ENCODE results near the gene MAX. TPM values are rescaled to one million over a fixed set of nuclear protein-coding genes. Genes with fewer than 3 reads are reported as not detected.

Gene MAX
- 100 to 1,000 TPM; 117 to 121 TPM for total RNA-seq

GRCh38 chr14:65102441-65103149 is at the start of gene MAX:
Gene MAX, minus strand, starts transcription at chr14:65102517. Its CDS starts 178 bp downstream, at chr14:65102339.
- Mint-ChIP-seq H3K9me3 (no peaks in the 10 kb centered on the region), H3K4me3 (peak within 1 kb of the TSS; percentile 99), H3K36me3 (peaks cover 23% of the 10 kb centered on the region), H3K27ac (peak within 1 kb of the TSS; percentile 99), H3K27me3 (peaks cover 6% of the 10 kb centered on the region), H3K4me1 (peaks cover 29% of the 10 kb centered on the region)
- peak; percentile 98 for DNase-seq

GRCh38 chr14:65151609-65151956 is 49.3 kb upstream of the MAX start:
- Mint-ChIP-seq H3K27ac (no peak overlapping the region), H3K4me3 (no peak overlapping the region), H3K27me3 (no peaks in the 10 kb centered on the region), H3K9me3 (no peaks in the 10 kb centered on the region), H3K4me1 (no peaks in the 10 kb centered on the region), H3K36me3 (no peaks in the 10 kb centered on the region)
- no peak for DNase-seq

DNA sequence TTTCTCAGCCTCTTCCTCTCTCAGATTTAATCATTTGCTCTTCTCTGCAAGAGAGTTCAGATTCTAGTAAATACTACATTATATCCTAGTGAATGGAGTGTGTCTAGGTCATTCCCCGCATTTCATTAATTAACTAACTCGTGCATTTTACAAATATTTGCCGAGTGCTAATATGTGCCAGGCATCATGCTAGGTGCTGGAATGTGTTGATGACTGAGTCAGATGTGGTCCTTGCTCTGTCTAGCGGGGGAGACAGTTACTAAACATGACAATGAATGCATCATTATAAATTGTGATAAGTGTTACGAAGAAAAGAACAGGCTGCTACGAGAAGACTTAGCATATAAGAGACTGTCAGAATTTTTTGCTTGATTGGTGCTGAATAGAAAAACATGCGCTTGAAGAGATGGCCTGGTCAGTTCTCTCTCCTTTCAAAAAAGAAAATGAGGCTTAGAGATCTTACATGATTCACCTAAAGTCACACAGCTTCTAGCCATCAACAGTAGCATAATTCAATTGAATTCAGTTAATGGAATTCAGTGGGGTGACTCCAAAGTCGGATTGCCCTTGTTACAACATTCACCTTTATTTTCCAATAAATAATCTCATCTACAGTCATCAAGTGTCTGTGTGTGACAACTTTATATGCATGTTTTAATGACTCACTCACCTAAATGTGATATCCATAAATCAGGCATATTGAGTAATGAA is 48.7 kb upstream of the MAX start:
- DNase-seq = no peak
- no peaks in the 10 kb centered on the region for H3K27me3 Mint-ChIP-seq
- H3K4me3 Mint-ChIP-seq = no peak overlapping the region
- no peaks in the 10 kb centered on the region for H3K4me1 Mint-ChIP-seq
- H3K9me3 Mint-ChIP-seq = no peaks in the 10 kb centered on the region
- H3K27ac Mint-ChIP-seq = no peak overlapping the region
- no peaks in the 10 kb centered on the region for H3K36me3 Mint-ChIP-seq

- no peak for DNase-seq
- Mint-ChIP-seq H3K4me1 (no peaks in the 10 kb centered on the region), H3K9me3 (no peaks in the 10 kb centered on the region), H3K4me3 (no peak overlapping the region), H3K27ac (no peak overlapping the region), H3K36me3 (no peaks in the 10 kb centered on the region), H3K27me3 (no peaks in the 10 kb centered on the region)
These were observed 46.8 kb upstream of the MAX start for GRCh38 chr14:65149116-65149515.

DNA sequence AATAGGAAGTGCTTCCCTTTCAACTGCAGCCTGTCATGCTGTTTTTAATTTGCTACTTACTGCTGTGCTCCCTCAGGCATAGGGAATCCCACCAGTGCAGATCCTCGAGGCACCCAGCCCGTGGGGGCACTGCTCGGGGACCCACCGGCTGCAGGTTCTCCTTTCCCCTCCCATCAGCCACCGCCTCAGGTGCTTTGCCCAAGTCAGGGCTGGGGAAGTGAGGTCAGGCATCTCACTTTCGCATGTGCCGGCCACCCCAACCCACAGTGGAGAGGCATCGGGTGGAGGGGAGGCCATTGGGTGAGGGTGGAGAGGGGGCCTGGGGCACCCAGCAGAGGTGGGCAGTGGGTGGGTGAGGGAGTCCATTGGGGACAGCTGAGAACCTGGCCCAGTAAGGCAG is 41.9 kb upstream of the MAX start:
- no peak for DNase-seq
- Mint-ChIP-seq H3K4me1 (no peaks in the 10 kb centered on the region), H3K9me3 (no peaks in the 10 kb centered on the region), H3K4me3 (no peak overlapping the region), H3K27ac (no peak overlapping the region), H3K36me3 (no peaks in the 10 kb centered on the region), H3K27me3 (no peaks in the 10 kb centered on the region)

GRCh38 chr14:65142914-65143625 is 40.8 kb upstream of the MAX start:
- no peak for DNase-seq
- Mint-ChIP-seq H3K4me1 (no peaks in the 10 kb centered on the region), H3K27me3 (no peaks in the 10 kb centered on the region), H3K27ac (no peak overlapping the region), H3K4me3 (no peak overlapping the region), H3K36me3 (no peaks in the 10 kb centered on the region), H3K9me3 (no peaks in the 10 kb centered on the region)

DNA sequence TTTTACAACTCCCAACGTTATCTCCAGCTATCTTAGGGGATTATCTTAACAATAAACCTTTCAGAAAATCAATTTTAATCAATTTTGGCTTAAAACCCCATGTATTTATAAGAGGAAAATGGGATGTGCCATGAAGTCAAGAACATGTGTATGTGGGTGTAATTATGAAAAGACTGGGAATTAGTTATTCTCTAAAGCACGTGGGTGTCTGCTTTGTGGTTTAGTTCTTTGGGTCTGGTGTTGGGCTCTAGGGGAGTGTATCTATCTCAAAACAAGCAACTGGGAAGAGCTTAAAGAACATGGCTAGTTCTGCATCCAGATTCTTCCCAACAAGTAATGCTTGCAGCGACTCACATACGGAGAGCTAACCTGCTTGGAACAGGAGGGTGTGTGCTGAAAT is 40.1 kb upstream of the MAX start:
- Mint-ChIP-seq H3K4me1 (no peaks in the 10 kb centered on the region), H3K9me3 (no peaks in the 10 kb centered on the region), H3K36me3 (no peaks in the 10 kb centered on the region), H3K27me3 (no peaks in the 10 kb centered on the region), H3K4me3 (no peak overlapping the region), H3K27ac (no peak overlapping the region)
- no peak for DNase-seq

DNA sequence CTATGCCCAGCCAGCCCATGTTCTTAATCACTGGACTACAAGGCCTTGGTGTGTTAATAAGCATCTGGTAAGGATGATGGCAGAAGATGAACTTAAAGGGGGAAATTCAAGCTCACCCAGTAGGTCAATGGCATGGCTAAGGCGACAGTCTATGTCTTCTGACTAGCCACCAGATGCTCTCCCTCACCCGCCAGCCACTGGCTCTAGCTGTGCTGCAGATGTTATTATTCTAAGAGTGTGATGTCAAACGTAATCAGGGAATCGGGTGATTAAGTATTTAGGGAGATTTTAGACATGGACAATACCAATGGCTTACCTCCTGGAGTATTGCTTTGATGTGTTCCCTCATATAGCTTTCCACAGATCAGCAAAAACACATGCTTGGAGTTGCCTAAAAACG is 39.2 kb upstream of the MAX start:
- DNase-seq = no peak
- no peaks in the 10 kb centered on the region for H3K4me1 Mint-ChIP-seq
- H3K4me3 Mint-ChIP-seq = no peak overlapping the region
- no peaks in the 10 kb centered on the region for H3K36me3 Mint-ChIP-seq
- no peaks in the 10 kb centered on the region for H3K27me3 Mint-ChIP-seq
- H3K9me3 Mint-ChIP-seq = no peaks in the 10 kb centered on the region
- no peak overlapping the region for H3K27ac Mint-ChIP-seq

GRCh38 chr14:65137648-65138307 is 35.5 kb upstream of the MAX start:
- Mint-ChIP-seq H3K9me3 (no peaks in the 10 kb centered on the region), H3K27ac (peak overlapping the region; percentile 39), H3K36me3 (no peaks in the 10 kb centered on the region), H3K27me3 (no peaks in the 10 kb centered on the region), H3K4me1 (peaks cover 5% of the 10 kb centered on the region), H3K4me3 (no peak overlapping the region)
- DNase-seq = no peak

GRCh38 chr14:65134651-65135579 is 32.6 kb upstream of the MAX start:
- no peak for DNase-seq
- no peaks in the 10 kb centered on the region for H3K9me3 Mint-ChIP-seq
- no peak overlapping the region for H3K27ac Mint-ChIP-seq
- no peak overlapping the region for H3K4me3 Mint-ChIP-seq
- H3K4me1 Mint-ChIP-seq = peaks cover 5% of the 10 kb centered on the region
- H3K27me3 Mint-ChIP-seq = no peaks in the 10 kb centered on the region
- no peaks in the 10 kb centered on the region for H3K36me3 Mint-ChIP-seq

DNA sequence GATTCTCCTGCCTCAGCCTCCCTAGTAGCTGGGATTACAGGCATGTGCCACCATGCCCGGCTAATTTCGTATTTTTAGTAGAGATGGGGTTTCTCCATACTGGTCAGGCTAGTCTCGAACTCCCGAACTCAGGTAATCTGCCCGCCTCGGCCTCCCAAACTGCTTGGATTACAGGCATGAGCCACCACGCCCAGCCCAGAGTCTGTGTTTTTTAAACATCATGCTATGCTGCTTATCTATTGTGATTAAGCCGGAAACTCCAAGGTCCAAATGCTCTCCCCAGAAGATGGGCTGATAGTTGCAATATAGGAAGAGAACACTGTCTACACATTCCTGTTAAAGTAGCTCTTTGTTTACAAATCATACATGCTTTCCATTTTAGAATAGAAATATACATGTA is 30.5 kb upstream of the MAX start:
- Mint-ChIP-seq H3K4me3 (no peak overlapping the region), H3K27me3 (no peaks in the 10 kb centered on the region), H3K9me3 (no peaks in the 10 kb centered on the region), H3K27ac (no peak overlapping the region), H3K4me1 (peaks cover 5% of the 10 kb centered on the region), H3K36me3 (no peaks in the 10 kb centered on the region)
- DNase-seq = no peak

DNA sequence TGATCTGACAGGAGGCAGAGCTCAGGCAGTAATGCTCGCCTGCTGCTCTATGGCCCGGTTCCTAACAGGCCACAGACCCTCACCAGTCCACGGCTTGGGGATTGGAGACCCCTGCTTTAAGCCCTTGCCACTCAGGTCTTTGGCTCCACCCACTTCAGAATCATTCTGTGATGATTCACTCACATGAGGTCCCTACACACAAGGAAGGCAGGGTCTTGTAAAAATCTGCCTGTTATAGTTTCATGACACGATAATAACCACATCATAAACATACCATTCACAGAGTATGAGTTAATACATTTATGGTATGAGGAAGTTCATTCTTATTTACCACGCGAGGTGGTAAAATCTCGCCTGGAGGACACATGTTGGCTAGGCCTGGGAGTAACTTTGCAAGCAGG is 29.0 kb upstream of the MAX start:
- Mint-ChIP-seq H3K4me1 (peaks cover 5% of the 10 kb centered on the region), H3K36me3 (no peaks in the 10 kb centered on the region), H3K9me3 (no peaks in the 10 kb centered on the region), H3K27me3 (peaks cover 5% of the 10 kb centered on the region), H3K27ac (no peak overlapping the region), H3K4me3 (no peak overlapping the region)
- no peak for DNase-seq

GRCh38 chr14:65128096-65128495 is 25.8 kb upstream of the MAX start:
- no peak overlapping the region for H3K27ac Mint-ChIP-seq
- no peaks in the 10 kb centered on the region for H3K36me3 Mint-ChIP-seq
- no peak for DNase-seq
- H3K4me1 Mint-ChIP-seq = no peaks in the 10 kb centered on the region
- H3K4me3 Mint-ChIP-seq = no peak overlapping the region
- no peaks in the 10 kb centered on the region for H3K9me3 Mint-ChIP-seq
- H3K27me3 Mint-ChIP-seq = peaks cover 5% of the 10 kb centered on the region

Measured in activated naive CD8-positive, alpha-beta T cell treated with anti-CD3 and anti-CD28 coated beads for 36 hours (primary cell).